Esophagus squamous epithelium (tissue), 4 donors: ENCODE data around the gene BRMS1.

Experiments used
- POLR2A ChIP-seq, 4 donors: fragments of 450-650 bp; IDR thresholded peaks; one replicate each; pipeline ENCODE4 v1.6.1; 2017; ENCODE audit warnings: antibody characterized with exemption in 4 of 4, mild to moderate bottlenecking in 4 of 4, moderate library complexity in 3 of 4
- TF ChIP-seq, protein P1 (sequence below), 6 experiments: fragments of 450-650 bp in 4 of 6; fragments of 200-600 bp in 2 of 6; sonication (generic) in 2 of 6; IDR thresholded peaks; one replicate each; pipeline ENCODE4 v1.5.1; 2016 to 2019; ENCODE audit warnings: antibody characterized with exemption in 6 of 6, mild to moderate bottlenecking in 4 of 6, moderate library complexity in 4 of 6

- TF ChIP-seq POLR2A (IDR thresholded peaks at IDR 0.05) = no peak
- TF ChIP-seq, protein P1, sequence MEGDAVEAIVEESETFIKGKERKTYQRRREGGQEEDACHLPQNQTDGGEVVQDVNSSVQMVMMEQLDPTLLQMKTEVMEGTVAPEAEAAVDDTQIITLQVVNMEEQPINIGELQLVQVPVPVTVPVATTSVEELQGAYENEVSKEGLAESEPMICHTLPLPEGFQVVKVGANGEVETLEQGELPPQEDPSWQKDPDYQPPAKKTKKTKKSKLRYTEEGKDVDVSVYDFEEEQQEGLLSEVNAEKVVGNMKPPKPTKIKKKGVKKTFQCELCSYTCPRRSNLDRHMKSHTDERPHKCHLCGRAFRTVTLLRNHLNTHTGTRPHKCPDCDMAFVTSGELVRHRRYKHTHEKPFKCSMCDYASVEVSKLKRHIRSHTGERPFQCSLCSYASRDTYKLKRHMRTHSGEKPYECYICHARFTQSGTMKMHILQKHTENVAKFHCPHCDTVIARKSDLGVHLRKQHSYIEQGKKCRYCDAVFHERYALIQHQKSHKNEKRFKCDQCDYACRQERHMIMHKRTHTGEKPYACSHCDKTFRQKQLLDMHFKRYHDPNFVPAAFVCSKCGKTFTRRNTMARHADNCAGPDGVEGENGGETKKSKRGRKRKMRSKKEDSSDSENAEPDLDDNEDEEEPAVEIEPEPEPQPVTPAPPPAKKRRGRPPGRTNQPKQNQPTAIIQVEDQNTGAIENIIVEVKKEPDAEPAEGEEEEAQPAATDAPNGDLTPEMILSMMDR (IDR thresholded peaks at IDR 0.05) = no peak
Measured at GRCh38 chr11:66337103-66337899, 7.6 kb downstream of the BRMS1 start.
